Measurements from ENCODE around the gene RGPD8.
"Not testable (repeated sequence)": the region's sequence is repeated elsewhere in the genome, so short reads cannot be mapped to it uniquely, and the experiment has no call there.

The RGPD8 gene

DNA sequence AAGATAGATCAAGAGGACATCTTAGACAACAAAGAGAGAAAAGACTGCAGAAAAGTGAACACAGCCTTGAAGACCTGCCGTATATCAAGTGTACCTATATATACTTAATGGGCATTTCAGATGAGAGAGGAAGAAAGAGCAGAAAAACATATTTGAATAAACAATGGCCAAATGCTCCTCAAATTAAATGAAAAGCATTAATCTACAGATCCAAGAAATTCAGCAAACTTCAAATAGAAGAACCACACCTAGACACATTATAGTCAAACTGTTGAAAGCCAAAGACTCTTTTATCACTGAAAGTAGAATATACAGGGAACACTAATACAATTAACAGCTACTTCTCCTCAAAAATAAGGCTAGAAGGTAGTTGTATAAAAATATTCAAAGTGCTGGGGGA lies 29.8 kb upstream of the RGPD8 start:
- Histone ChIP-seq H3K36me3 (ENCODE audit: insufficient read depth, low read length) (no peaks in the 10 kb centered on the region), H3K4me3 (ENCODE audit: low read length) (no peak overlapping the region), H3K27ac (ENCODE audit: low read depth, low read length) (no peak overlapping the region), H3K4me1 (ENCODE audit: insufficient read depth, low read length) (no peaks in the 10 kb centered on the region), H3K27me3 (ENCODE audit: insufficient read depth, low read length) (no peaks in the 10 kb centered on the region), H3K9me3 (ENCODE audit: insufficient read depth, low read depth, low read length) (no peaks in the 10 kb centered on the region), H3K9ac (ENCODE audit: low read depth, low read length) (no peak overlapping the region)
- WGBS: 100% methylated on average over 1 of the region's 1 CpG

DNA sequence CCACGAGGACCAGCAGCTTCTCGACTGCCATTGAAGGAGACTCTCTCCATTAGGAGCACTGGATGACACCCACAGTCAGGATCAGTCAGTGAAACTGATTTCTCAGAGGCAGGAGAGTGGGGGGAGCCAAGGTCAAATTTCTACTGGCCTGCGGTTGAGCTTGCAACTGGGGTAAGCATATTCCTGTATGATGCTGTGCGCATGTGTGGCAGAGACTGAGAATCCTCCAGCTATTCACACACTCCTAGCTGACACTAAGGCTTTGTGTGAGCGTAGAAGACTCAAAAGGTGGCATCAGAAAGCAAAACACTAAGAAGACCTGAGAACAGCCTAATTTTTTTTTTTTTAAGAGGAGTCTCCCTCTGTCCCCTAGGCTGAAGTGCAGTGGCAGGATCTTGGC lies 28.7 kb upstream of the RGPD8 start:
- H3K27me3 ChIP-seq (ENCODE audit: insufficient read depth, low read length): no peaks in the 10 kb centered on the region
- no peak overlapping the region for H3K27ac ChIP-seq (ENCODE audit: low read depth, low read length)
- no peaks in the 10 kb centered on the region for H3K9me3 ChIP-seq (ENCODE audit: insufficient read depth, low read depth, low read length)
- H3K4me1 ChIP-seq (ENCODE audit: insufficient read depth, low read length): no peaks in the 10 kb centered on the region
- no peak overlapping the region for H3K4me3 ChIP-seq (ENCODE audit: low read length)
- H3K9ac ChIP-seq (ENCODE audit: low read depth, low read length): no peak overlapping the region
- 91% methylated on average over 5 of the region's 5 CpGs for WGBS
- no peaks in the 10 kb centered on the region for H3K36me3 ChIP-seq (ENCODE audit: insufficient read depth, low read length)

DNA sequence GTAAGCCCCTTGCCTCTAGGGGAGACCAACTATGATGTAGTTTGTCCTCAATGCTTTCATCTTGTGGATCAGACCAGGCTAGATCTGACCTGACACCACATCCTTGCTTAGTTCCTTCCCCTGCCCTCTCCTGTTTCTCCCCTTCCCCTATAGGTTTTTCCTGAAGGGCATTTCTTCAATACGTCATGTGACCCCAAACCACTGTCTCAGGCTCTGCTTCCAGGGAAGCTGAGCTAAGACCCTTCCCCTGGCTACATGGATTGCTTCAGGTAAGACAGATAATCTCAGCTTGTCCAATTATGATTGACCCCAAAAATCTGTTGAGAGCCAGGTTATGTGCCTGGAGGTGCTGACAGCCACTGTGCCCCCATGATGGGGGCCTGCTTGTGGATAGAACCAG lies 25.9 kb upstream of the RGPD8 start:
- H3K36me3 ChIP-seq (ENCODE audit: insufficient read depth, low read length): no peaks in the 10 kb centered on the region
- no peak overlapping the region for H3K9ac ChIP-seq (ENCODE audit: low read depth, low read length)
- no peaks in the 10 kb centered on the region for H3K9me3 ChIP-seq (ENCODE audit: insufficient read depth, low read depth, low read length)
- no peak overlapping the region for H3K4me3 ChIP-seq (ENCODE audit: low read length)
- no peaks in the 10 kb centered on the region for H3K27me3 ChIP-seq (ENCODE audit: insufficient read depth, low read length)
- WGBS: 83% methylated on average over 1 of the region's 1 CpG
- no peak overlapping the region for H3K27ac ChIP-seq (ENCODE audit: low read depth, low read length)
- H3K4me1 ChIP-seq (ENCODE audit: insufficient read depth, low read length): no peaks in the 10 kb centered on the region

DNA sequence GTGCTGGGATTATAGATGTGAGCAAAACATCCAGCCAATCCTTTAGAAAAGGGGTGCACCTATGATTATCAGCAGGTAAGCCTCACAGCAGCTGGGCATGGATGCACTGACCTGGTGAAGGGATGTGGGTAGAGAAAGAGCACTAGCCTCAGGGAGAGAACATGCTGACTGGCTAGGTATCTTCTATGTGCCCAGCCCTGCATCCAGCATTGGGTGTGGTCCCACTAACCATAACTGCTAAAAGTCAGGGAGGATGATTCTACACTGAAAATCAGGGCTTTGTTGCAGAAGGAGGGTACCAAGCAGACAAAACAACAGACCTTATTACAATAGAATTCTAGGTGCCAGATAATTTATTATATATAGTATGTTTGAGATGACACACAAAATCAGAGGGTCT lies 21.1 kb upstream of the RGPD8 start:
- no peak overlapping the region for H3K4me3 ChIP-seq (ENCODE audit: low read length)
- no peak overlapping the region for H3K9ac ChIP-seq (ENCODE audit: low read depth, low read length)
- H3K27me3 ChIP-seq (ENCODE audit: insufficient read depth, low read length): no peaks in the 10 kb centered on the region
- no peaks in the 10 kb centered on the region for H3K9me3 ChIP-seq (ENCODE audit: insufficient read depth, low read depth, low read length)
- H3K36me3 ChIP-seq (ENCODE audit: insufficient read depth, low read length): no peaks in the 10 kb centered on the region
- H3K27ac ChIP-seq (ENCODE audit: low read depth, low read length): no peak overlapping the region
- no peaks in the 10 kb centered on the region for H3K4me1 ChIP-seq (ENCODE audit: insufficient read depth, low read length)

DNA sequence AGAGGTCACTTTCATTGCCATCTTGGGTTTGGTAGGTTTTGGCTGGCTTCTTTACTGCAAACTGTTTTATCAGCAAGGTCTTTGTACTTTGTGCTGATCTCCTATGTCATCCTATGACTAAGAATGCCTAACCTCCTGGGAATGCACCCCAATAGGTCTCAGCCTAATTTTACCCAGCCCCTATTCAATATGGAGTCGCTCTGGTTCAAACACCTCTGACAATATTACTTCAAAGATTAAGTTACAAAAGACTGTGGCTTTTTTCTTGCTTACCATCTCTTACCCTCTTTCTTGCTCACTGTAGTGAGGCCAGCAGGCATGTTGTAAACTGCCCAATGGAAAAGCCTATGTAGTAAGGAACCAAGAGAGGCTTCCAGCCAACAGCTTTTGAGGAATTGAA lies 17.9 kb upstream of the RGPD8 start:
- Histone ChIP-seq H3K9me3 (ENCODE audit: insufficient read depth, low read depth, low read length) (no peaks in the 10 kb centered on the region), H3K27ac (ENCODE audit: low read depth, low read length) (no peak overlapping the region), H3K9ac (ENCODE audit: low read depth, low read length) (no peak overlapping the region), H3K4me1 (ENCODE audit: insufficient read depth, low read length) (no peaks in the 10 kb centered on the region), H3K27me3 (ENCODE audit: insufficient read depth, low read length) (no peaks in the 10 kb centered on the region), H3K4me3 (ENCODE audit: low read length) (no peak overlapping the region), H3K36me3 (ENCODE audit: insufficient read depth, low read length) (no peaks in the 10 kb centered on the region)
- WGBS: 97% methylated on average over 1 of the region's 1 CpG

DNA sequence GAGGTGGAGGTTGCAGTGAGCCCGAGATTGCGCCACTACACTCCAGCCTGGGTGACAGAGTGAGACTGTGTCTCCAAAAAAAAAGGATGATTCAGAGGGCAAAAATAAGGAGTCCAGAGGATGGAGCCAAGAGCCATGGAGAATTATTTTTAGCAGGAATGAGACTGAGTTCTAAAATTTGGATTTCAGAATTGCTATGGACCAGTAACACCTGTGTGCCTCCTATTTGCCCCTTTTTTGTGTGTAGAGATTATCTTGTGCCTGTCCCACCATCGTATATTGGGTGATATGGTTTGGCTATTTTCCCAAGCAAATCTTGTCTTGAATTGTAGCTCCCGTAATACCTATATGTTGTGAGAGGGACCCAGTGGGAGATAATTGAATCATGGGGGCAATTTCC lies 16.4 kb upstream of the RGPD8 start:
- Histone ChIP-seq H3K9me3 (ENCODE audit: insufficient read depth, low read depth, low read length) (no peaks in the 10 kb centered on the region), H3K36me3 (ENCODE audit: insufficient read depth, low read length) (no peaks in the 10 kb centered on the region)

DNA sequence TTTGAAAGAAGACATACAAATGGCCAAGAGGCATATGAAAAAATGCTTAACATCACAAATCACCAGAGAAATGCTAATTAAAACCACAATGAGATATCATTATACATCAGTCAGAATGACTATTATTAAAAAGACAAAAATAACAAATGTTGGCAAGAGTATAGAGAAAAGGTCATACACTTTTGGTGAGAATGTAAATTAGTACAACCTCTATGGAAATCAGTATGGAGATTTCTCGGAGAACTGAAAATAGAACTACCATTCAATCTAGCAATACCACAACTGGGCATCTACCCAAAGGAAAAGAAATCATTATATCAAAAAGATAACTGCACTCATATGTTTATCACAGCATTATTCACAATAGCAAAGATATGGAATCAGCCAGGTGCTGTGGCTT lies 10.8 kb upstream of the RGPD8 start:
- no CpG with 5 or more reads among the region's 1 CpG for WGBS
- H3K27me3 ChIP-seq (ENCODE audit: insufficient read depth, low read length); H3K4me3 ChIP-seq (ENCODE audit: low read length); H3K9ac ChIP-seq (ENCODE audit: low read depth, low read length); H3K27ac ChIP-seq (ENCODE audit: low read depth, low read length); H3K36me3 ChIP-seq (ENCODE audit: insufficient read depth, low read length); H3K9me3 ChIP-seq (ENCODE audit: insufficient read depth, low read depth, low read length); H3K4me1 ChIP-seq (ENCODE audit: insufficient read depth, low read length): not testable (repeated sequence)

More for the DNA sequence above, 16.4 kb upstream of the RGPD8 start:
- no peaks in the 10 kb centered on the region for H3K27me3 ChIP-seq (ENCODE audit: insufficient read depth, low read length)
- WGBS: 96% methylated on average over 4 of the region's 4 CpGs
- no peaks in the 10 kb centered on the region for H3K4me1 ChIP-seq (ENCODE audit: insufficient read depth, low read length)
- no peak overlapping the region for H3K27ac ChIP-seq (ENCODE audit: low read depth, low read length)
- no peak overlapping the region for H3K9ac ChIP-seq (ENCODE audit: low read depth, low read length)
- H3K4me3 ChIP-seq (ENCODE audit: low read length): no peak overlapping the region

DNA sequence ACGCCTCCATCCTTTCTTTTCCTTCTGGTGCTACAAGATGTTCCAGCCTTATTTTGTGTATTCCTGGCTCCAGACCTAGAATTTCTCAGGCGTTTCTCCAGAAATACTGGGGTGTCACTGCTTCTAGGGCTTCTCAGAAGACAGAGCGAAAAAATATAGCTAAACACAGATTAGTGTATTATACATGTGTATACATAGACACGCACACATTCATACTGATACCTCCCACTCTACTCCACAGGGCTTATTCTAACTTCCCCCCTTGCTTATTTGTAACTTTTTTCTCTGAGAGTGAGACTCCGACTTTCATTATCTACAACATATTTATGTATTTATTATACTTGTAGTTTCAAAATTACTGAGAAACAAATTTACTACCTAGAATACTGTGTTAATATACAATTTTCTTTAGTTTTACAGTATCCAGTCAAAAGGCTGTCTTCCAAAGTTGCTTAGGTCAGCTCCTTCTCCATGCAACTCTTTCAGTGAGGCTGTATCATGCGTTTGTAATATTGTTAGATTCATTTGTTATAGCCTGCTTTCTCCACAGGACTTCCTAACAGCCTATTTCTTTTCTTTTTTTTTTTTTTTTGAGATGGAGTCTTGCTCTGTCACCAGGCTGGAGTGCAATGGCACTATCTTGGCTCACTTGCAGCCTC lies 5.3 kb upstream of the RGPD8 start:
- not testable (repeated sequence) for H3K9me3 ChIP-seq (ENCODE audit: insufficient read depth, low read depth, low read length)
- WGBS: 100% methylated on average over 1 of the region's 6 CpGs

DNA sequence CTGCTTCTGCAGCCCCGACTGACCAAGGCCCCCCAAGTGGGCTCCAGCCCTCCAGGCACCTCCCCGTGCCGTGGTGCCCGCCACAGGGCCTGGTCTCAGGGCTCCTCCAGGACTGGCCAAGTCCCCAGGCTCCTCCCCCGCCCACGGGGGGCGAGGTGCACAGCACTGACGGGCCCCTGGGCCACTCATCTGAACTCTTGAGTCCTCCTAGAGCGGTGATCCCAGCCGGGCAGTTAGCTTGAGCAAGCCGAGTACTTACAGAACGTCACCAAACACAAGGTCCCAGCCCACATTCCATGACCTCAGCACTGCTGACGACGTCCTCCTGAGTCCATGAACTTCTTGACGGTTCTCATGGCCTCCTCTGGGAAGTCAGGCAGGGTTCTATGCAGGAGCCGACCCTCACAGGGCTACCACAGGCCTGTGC lies 4.0 kb upstream of the RGPD8 start:
- H3K27me3 ChIP-seq (ENCODE audit: insufficient read depth, low read length); H3K4me3 ChIP-seq (ENCODE audit: low read length); H3K4me1 ChIP-seq (ENCODE audit: insufficient read depth, low read length); H3K27ac ChIP-seq (ENCODE audit: low read depth, low read length); H3K9ac ChIP-seq (ENCODE audit: low read depth, low read length); H3K9me3 ChIP-seq (ENCODE audit: insufficient read depth, low read depth, low read length); H3K36me3 ChIP-seq (ENCODE audit: insufficient read depth, low read length): not testable (repeated sequence)
- WGBS: 86% methylated on average over 16 of the region's 16 CpGs

More for the DNA sequence above, 5.3 kb upstream of the RGPD8 start:
- H3K27me3 ChIP-seq (ENCODE audit: insufficient read depth, low read length); H3K4me1 ChIP-seq (ENCODE audit: insufficient read depth, low read length); H3K4me3 ChIP-seq (ENCODE audit: low read length); H3K36me3 ChIP-seq (ENCODE audit: insufficient read depth, low read length); H3K27ac ChIP-seq (ENCODE audit: low read depth, low read length); H3K9ac ChIP-seq (ENCODE audit: low read depth, low read length): not testable (repeated sequence)

DNA sequence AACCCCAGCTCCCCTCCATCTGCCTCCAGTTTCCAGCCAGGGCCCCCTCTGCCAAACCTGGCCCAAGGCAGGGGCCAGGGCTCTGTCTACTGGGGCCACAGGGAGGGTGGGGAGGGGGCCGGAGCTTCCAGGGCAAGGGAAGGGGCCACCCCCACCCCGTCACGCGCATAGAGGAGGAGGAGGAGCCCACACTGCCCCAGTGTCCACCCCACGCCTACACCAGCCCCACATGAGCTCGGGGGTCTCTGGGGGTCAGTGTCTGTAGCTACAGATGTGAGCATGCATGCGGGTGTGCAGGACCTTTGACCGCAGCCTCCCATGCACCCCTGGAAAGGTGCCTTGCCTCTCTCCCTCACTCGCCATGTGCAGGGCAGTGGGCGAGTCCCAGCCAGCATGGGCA lies 3.5 kb upstream of the RGPD8 start:
- H3K27ac ChIP-seq (ENCODE audit: low read depth, low read length); H3K4me1 ChIP-seq (ENCODE audit: insufficient read depth, low read length); H3K27me3 ChIP-seq (ENCODE audit: insufficient read depth, low read length); H3K9me3 ChIP-seq (ENCODE audit: insufficient read depth, low read depth, low read length); H3K9ac ChIP-seq (ENCODE audit: low read depth, low read length); H3K36me3 ChIP-seq (ENCODE audit: insufficient read depth, low read length); H3K4me3 ChIP-seq (ENCODE audit: low read length): not testable (repeated sequence)
- 95% methylated on average over 9 of the region's 10 CpGs for WGBS

DNA sequence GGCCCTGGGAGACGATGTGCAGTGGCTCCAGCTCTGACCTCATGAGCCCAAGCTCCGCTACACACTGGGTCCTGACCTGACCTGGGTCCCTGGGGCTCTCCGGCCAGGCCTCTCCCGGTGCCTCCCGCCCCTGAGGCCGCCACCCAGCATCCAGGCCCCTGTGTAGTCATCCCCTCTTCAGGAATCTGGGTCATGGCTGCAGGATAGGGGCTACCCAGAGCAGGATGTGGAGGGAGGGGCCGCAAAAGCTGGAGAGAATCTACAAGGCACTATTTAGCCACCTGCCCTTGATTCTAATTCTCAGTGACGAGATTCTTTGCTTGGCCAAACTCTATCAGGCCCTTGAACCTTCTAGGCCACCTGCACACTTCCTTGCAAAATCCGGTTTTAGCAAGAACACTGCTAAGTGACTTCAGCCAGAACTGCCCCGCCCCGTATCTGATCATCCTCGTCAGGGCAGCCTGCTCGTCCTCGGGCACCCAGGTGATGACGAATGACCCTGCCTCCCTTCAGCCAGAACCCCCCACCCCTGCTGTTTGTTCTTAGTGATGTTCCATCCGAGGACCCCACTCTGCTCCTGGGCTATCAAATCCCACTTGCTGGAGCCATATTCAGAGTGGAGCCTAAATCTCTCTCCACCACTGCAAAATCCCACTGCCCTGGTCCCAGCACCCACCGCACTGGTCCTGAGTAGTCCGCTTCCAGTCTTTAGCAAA lies 2.4 kb upstream of the RGPD8 start:
- not testable (repeated sequence) for H3K4me1 ChIP-seq (ENCODE audit: insufficient read depth, low read length)
- WGBS: 93% methylated on average over 18 of the region's 18 CpGs

More for the DNA sequence above, 2.4 kb upstream of the RGPD8 start:
- H3K4me3 ChIP-seq (ENCODE audit: low read length); H3K9ac ChIP-seq (ENCODE audit: low read depth, low read length); H3K27me3 ChIP-seq (ENCODE audit: insufficient read depth, low read length); H3K36me3 ChIP-seq (ENCODE audit: insufficient read depth, low read length); H3K27ac ChIP-seq (ENCODE audit: low read depth, low read length); H3K9me3 ChIP-seq (ENCODE audit: insufficient read depth, low read depth, low read length): not testable (repeated sequence)
